B cell (primary cell): ENCODE results near the gene TMEM141.
"Not testable (repeated sequence)": the region's sequence is repeated elsewhere in the genome, so short reads cannot be mapped to it uniquely, and the experiment has no call there.

Experiments
- EZH2 ChIP-seq: IDR thresholded peaks from 2 replicates; pipeline ENCODE4 v1.6.1; 2012; ENCODE audit warnings: borderline replicate concordance, low read depth, mild to moderate bottlenecking, moderate library complexity, low read length; ENCODE audit not compliant: insufficient read depth, poor library complexity, severe bottlenecking
- TF ChIP-seq, protein P1 (sequence below): fragments of 200-600 bp; IDR thresholded peaks from one replicate; pipeline ENCODE4 v1.8.0; 2022; ENCODE audit warnings: antibody characterized with exemption, mild to moderate bottlenecking

DNA sequence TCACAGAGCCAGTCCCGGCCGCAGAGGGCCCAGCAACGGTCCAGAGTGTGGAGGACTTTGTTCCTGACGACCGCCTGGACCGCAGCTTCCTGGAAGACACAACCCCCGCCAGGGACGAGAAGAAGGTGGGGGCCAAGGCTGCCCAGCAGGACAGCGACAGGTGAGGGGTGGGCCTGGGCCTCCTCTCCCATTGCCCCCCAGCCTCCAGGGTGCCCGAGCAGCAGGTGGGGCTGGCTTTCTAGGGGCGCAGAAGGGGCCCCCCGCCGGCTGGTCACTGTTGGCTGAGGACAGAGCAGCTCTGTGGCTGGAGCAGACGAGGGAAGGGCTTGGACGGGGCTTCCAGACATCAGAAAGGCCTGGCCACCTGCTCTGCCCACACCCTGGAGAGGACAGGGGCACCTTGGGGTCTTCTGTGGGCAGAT lies 46.7 kb downstream of the TMEM141 start:
- TF ChIP-seq, protein P1, sequence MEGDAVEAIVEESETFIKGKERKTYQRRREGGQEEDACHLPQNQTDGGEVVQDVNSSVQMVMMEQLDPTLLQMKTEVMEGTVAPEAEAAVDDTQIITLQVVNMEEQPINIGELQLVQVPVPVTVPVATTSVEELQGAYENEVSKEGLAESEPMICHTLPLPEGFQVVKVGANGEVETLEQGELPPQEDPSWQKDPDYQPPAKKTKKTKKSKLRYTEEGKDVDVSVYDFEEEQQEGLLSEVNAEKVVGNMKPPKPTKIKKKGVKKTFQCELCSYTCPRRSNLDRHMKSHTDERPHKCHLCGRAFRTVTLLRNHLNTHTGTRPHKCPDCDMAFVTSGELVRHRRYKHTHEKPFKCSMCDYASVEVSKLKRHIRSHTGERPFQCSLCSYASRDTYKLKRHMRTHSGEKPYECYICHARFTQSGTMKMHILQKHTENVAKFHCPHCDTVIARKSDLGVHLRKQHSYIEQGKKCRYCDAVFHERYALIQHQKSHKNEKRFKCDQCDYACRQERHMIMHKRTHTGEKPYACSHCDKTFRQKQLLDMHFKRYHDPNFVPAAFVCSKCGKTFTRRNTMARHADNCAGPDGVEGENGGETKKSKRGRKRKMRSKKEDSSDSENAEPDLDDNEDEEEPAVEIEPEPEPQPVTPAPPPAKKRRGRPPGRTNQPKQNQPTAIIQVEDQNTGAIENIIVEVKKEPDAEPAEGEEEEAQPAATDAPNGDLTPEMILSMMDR: not testable (repeated sequence)
- TF ChIP-seq EZH2: not testable (repeated sequence)
